Neural crest cell (in vitro differentiated cells): ENCODE measurements around the gene BRSK1. TPM values are rescaled to one million over a fixed set of nuclear protein-coding genes. Genes with fewer than 3 reads are reported as not detected.

Experiments
- DNase-seq: peaks from one replicate; pipeline ENCODE4 v3.0.0; 2021; ENCODE audit warnings: low read depth, mixed read lengths, low spot score
- H3K27ac Mint-ChIP-seq: one replicate; pipeline ENCODE4 v1.8.0; 2021; ENCODE audit warnings: mild to moderate bottlenecking, mixed read lengths; ENCODE audit not compliant: unreplicated experiment
- H3K27me3 Mint-ChIP-seq: 2 replicates; pipeline ENCODE4 v1.8.0; 2021; ENCODE audit warnings: low read depth, mild to moderate bottlenecking, mixed read lengths
- H3K36me3 Mint-ChIP-seq: 2 replicates; pipeline ENCODE4 v1.8.0; 2021; ENCODE audit warnings: low read depth, mild to moderate bottlenecking, mixed read lengths
- H3K4me1 Mint-ChIP-seq: 2 replicates; pipeline ENCODE4 v1.8.0; 2021; ENCODE audit warnings: mixed read lengths
- H3K4me3 Mint-ChIP-seq: one replicate; pipeline ENCODE4 v1.8.0; 2021; ENCODE audit warnings: mild to moderate bottlenecking, mixed read lengths
- H3K9me3 Mint-ChIP-seq: 2 replicates; pipeline ENCODE4 v1.8.0; 2021; ENCODE audit warnings: mixed read lengths
- total RNA-seq: library from RNA; stranded (reverse); gene quantifications from 2 replicates; pipeline ENCODE4 v1.2.1, GENCODE V29; 2021
- TF ChIP-seq, protein P1 (sequence below): fragments of 200-600 bp; sonication (generic); conservative IDR thresholded peaks from 2 replicates; pipeline ENCODE4 v1.5.0; 2021; ENCODE audit warnings: antibody characterized with exemption, mild to moderate bottlenecking

BRSK1 gene
- total RNA-seq, 1 donor from 2014 or later, result 50.0 TPM

DNA sequence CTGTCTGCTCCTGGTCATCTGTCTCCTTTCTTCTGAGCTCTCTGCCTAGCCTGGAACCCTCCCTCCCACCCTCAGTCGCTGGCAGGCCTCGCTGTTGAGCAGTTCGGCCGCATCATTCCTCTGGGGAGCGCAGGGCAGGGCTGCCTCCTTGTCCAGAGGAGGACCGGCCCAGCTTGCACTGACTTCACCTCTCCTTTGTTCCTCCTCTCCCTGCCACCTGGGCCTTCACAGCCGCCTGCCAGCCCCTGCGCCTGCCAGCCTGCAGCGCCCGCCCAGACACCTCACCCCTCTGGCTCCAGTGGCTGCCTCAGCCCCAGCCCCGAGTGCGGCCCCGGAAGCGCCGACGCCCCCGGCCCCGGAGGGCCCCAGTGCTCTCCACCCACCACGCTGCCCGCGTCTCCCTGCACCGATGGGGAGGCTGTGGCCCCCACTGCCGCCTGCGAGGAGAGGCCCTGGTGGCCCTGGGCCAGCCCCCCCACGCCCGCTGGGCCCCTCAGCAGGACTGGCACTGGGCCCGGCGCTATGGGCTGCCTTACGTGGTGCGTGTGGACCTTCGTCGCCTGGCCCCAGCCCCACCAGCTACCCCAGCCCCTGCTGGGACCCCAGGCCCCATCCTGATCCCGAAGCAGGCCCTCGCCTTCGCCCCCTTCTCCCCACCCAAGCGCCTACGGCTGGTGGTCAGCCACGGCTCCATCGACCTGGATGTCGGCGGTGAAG, 63.1 kb downstream of the BRSK1 start:
- Mint-ChIP-seq H3K36me3 (no peaks in the 10 kb centered on the region), H3K4me1 (peaks cover 7% of the 10 kb centered on the region)

DNA sequence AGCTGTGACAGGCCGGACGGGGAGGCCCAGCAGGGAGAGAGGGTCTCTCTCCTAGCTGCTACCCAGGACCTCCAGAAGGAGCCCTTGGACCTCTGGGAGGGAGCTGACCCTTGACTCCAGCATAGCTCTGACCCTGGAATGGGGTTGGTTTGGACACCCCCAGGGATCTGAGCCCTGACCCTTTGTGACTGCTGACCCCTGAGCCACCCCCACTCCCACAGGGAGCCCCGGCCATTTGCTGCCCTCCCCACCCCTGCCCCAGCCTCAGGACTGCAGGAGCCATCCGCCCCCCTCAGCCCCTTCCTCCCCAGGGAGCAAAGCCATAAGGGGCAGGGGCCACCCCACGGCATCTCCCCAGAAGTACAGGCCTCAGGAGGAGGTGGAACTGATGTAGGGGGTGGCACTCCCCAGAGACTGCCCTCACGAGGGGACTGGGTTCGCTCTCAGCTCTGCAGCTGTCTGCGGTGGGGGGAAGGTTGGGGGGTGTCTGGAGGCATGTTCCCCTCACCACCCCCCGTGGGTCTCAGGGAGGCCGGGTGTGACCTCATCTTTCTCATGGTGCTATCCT, 63.7 kb downstream of the BRSK1 start:
- DNase-seq, result no peak
- Mint-ChIP-seq H3K36me3 (no peaks in the 10 kb centered on the region), H3K4me3 (peak overlapping the region; percentile 47), H3K27me3 (peaks cover 24% of the 10 kb centered on the region), H3K4me1 (peaks cover 9% of the 10 kb centered on the region), H3K9me3 (no peaks in the 10 kb centered on the region), H3K27ac (peak overlapping the region; percentile 19)
- TF ChIP-seq, protein P1, sequence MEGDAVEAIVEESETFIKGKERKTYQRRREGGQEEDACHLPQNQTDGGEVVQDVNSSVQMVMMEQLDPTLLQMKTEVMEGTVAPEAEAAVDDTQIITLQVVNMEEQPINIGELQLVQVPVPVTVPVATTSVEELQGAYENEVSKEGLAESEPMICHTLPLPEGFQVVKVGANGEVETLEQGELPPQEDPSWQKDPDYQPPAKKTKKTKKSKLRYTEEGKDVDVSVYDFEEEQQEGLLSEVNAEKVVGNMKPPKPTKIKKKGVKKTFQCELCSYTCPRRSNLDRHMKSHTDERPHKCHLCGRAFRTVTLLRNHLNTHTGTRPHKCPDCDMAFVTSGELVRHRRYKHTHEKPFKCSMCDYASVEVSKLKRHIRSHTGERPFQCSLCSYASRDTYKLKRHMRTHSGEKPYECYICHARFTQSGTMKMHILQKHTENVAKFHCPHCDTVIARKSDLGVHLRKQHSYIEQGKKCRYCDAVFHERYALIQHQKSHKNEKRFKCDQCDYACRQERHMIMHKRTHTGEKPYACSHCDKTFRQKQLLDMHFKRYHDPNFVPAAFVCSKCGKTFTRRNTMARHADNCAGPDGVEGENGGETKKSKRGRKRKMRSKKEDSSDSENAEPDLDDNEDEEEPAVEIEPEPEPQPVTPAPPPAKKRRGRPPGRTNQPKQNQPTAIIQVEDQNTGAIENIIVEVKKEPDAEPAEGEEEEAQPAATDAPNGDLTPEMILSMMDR, result no peak

More for the DNA sequence above, 63.1 kb downstream of the BRSK1 start:
- DNase-seq, result no peak
- H3K9me3 Mint-ChIP-seq, result no peaks in the 10 kb centered on the region
- TF ChIP-seq, protein P1, result no peak
- no peak overlapping the region for H3K27ac Mint-ChIP-seq
- H3K4me3 Mint-ChIP-seq, result no peak overlapping the region
- H3K27me3 Mint-ChIP-seq, result peaks cover 18% of the 10 kb centered on the region

GRCh38 chr19:55348317-55349034, 64.7 kb downstream of the BRSK1 start:
- Mint-ChIP-seq H3K36me3 (no peaks in the 10 kb centered on the region), H3K27ac (no peak overlapping the region)

DNA sequence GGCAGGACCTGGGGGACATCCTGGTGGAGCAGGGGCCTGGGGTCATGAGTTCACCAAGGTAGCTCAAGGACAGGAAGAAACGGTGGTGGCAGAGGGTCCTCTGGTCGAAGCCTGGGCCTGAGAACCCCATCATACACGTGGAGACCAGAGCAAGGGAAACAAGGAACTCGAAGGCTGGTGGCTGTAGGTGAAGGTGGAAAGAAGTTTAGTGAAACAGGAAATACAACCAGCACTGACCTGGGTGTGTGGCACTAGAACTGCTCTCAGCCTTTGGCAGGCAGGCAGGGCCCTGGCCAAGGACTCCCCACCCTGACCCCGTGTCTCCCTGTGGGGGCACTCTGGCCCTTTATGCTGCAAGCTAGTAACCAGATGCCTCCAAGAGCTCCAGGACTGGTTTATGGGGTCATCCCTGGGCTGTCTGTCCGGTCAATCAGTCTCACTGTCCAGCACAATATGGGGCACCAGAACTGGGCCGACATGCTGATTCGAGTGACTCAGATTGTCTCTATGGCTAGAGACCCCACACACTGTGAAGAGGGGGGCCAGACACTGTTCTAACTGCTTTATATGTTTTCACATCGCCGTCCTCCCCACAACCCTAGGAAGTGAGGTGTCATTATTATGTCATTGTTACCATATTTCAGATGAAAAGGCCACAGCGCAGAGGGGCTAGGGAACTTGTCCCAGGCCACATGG, 67.0 kb downstream of the BRSK1 start:
- H3K4me1 Mint-ChIP-seq, result peaks cover 13% of the 10 kb centered on the region
- H3K27ac Mint-ChIP-seq, result no peak overlapping the region
- peaks cover 50% of the 10 kb centered on the region for H3K27me3 Mint-ChIP-seq
- no peaks in the 10 kb centered on the region for H3K9me3 Mint-ChIP-seq
- H3K36me3 Mint-ChIP-seq, result no peaks in the 10 kb centered on the region
- peak overlapping the region; percentile 25 for H3K4me3 Mint-ChIP-seq
- DNase-seq, result no peak
- TF ChIP-seq, protein P1, result no peak

More at GRCh38 chr19:55348317-55349034, 64.7 kb downstream of the BRSK1 start:
- Mint-ChIP-seq H3K27me3 (peaks cover 33% of the 10 kb centered on the region), H3K9me3 (no peaks in the 10 kb centered on the region), H3K4me1 (peaks cover 16% of the 10 kb centered on the region), H3K4me3 (no peak overlapping the region)
- DNase-seq, result no peak
- TF ChIP-seq, protein P1, result no peak

DNA sequence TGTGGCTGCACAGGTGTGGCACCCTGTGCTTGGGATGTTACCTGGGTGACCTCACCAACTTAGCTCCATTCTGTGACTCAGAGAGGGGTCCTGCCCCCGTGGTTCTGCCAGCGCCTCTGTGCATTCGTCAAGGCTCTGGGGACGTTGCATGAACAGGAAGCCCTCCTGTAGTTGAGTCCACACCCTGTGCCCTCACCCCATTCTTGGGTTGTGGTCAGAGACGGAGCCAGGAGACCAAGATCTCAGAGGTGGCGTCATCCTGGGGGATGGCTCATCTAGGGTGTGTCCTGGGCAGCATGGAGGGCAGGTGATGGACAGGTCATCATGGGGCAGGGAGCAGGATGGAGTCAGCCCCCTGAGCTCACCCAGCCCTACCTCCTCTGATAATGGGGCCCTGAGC, 68.2 kb downstream of the BRSK1 start:
- no peak overlapping the region for H3K27ac Mint-ChIP-seq
- no peak for DNase-seq
- TF ChIP-seq, protein P1, result no peak
- no peaks in the 10 kb centered on the region for H3K36me3 Mint-ChIP-seq
- no peak overlapping the region for H3K4me3 Mint-ChIP-seq
- H3K27me3 Mint-ChIP-seq, result peaks cover 63% of the 10 kb centered on the region
- no peaks in the 10 kb centered on the region for H3K9me3 Mint-ChIP-seq
- peaks cover 13% of the 10 kb centered on the region for H3K4me1 Mint-ChIP-seq
